Measurements from ENCODE around the gene CDK14.

Gene CDK14

GRCh38 chr7:90605055-90605454, 8.9 kb downstream of the CDK14 start:
- TF ChIP-seq CTCF (IDR thresholded peaks at IDR 0.05) = no peak

GRCh38 chr7:90607196-90607595, 11.1 kb downstream of the CDK14 start:
- no peak for TF ChIP-seq CTCF (IDR thresholded peaks at IDR 0.05)

- no peak for TF ChIP-seq CTCF (IDR thresholded peaks at IDR 0.05)
Measured at GRCh38 chr7:90610105-90610504, 14.0 kb downstream of the CDK14 start.

- TF ChIP-seq CTCF (IDR thresholded peaks at IDR 0.05) = no peak
Measured at GRCh38 chr7:90611115-90611514, 15.0 kb downstream of the CDK14 start.

- TF ChIP-seq CTCF (IDR thresholded peaks at IDR 0.05) = no peak
Measured at GRCh38 chr7:90613088-90613498, 17.0 kb downstream of the CDK14 start.

GRCh38 chr7:90617442-90617841, 21.3 kb downstream of the CDK14 start:
- TF ChIP-seq CTCF (IDR thresholded peaks at IDR 0.05) = no peak

GRCh38 chr7:90618876-90619275, 22.8 kb downstream of the CDK14 start:
- TF ChIP-seq CTCF (IDR thresholded peaks at IDR 0.05) = no peak

GRCh38 chr7:90621125-90621746, 25.1 kb downstream of the CDK14 start:
- TF ChIP-seq CTCF (IDR thresholded peaks at IDR 0.05) = no peak

All from LNCAP (cell line).